ENCODE data around the gene PWWP2B.

DNA sequence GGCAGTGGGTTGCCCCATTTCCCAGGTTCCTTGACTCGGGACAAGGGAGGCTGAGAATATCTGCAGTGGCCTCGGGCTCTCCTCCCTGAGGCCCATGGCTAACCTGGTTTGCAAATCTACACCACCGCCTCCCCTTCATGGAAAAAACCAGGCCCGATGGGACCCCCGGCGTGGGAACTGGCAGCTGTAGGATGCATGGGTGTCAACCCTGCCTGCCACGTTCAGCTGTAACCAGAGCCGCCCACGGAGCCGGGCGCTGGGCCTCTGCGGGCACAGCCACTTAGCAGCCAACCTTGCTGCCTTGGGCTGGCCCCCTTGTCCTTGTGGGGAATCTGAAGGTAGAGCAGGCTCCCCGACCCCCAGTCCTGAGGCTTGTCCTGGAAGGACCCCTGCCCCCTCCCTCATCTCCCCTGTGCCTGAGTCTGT lies 1.6 kb downstream of the PWWP2B start:
- TF ChIP-seq, protein P1, sequence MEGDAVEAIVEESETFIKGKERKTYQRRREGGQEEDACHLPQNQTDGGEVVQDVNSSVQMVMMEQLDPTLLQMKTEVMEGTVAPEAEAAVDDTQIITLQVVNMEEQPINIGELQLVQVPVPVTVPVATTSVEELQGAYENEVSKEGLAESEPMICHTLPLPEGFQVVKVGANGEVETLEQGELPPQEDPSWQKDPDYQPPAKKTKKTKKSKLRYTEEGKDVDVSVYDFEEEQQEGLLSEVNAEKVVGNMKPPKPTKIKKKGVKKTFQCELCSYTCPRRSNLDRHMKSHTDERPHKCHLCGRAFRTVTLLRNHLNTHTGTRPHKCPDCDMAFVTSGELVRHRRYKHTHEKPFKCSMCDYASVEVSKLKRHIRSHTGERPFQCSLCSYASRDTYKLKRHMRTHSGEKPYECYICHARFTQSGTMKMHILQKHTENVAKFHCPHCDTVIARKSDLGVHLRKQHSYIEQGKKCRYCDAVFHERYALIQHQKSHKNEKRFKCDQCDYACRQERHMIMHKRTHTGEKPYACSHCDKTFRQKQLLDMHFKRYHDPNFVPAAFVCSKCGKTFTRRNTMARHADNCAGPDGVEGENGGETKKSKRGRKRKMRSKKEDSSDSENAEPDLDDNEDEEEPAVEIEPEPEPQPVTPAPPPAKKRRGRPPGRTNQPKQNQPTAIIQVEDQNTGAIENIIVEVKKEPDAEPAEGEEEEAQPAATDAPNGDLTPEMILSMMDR (IDR thresholded peaks at IDR 0.05; ENCODE audit: low read depth, low read length): no peak
- TF ChIP-seq EZH2phosphoT487 (IDR thresholded peaks at IDR 0.05; ENCODE audit: low read depth): no peak
